Esophagus muscularis mucosa (tissue), 4 donors: ENCODE results near the gene NT5DC3.

ENCODE experiments used
- CTCF ChIP-seq, 3 experiments: fragments of 200-600 bp in 2 of 3; fragments of 450-650 bp in 1 of 3; sonication (generic) in 2 of 3; IDR thresholded peaks; one replicate each; pipeline ENCODE4 v1.5.1; 2017 to 2019; ENCODE audit warnings: antibody characterized with exemption in 3 of 3, mild to moderate bottlenecking in 2 of 3, moderate library complexity in 1 of 3
- EP300 ChIP-seq: sonication (generic); formaldehyde crosslinking; IDR thresholded peaks from one replicate; pipeline ENCODE4 v1.6.1; 2017; ENCODE audit warnings: antibody characterized with exemption
- POLR2A ChIP-seq: fragments of 450-650 bp; IDR thresholded peaks from one replicate; pipeline ENCODE4 v1.6.1; 2017; ENCODE audit warnings: antibody characterized with exemption, moderate library complexity, mild to moderate bottlenecking, low read depth

GRCh38 chr12:103877934-103878510, 37.0 kb upstream of the NT5DC3 start:
- TF ChIP-seq POLR2A, result no peak
- TF ChIP-seq CTCF (IDR thresholded peaks at IDR 0.05), result peak; percentile 65 to 76 (median 72)
- TF ChIP-seq EP300, result no peak
